ENCODE data around the gene ETV3. TPM values are rescaled to one million over a fixed set of nuclear protein-coding genes. Genes with fewer than 3 reads are reported as not detected.

ETV3 gene
- total RNA-seq, 1 experiment from 2014 or later = 22.2 TPM

DNA sequence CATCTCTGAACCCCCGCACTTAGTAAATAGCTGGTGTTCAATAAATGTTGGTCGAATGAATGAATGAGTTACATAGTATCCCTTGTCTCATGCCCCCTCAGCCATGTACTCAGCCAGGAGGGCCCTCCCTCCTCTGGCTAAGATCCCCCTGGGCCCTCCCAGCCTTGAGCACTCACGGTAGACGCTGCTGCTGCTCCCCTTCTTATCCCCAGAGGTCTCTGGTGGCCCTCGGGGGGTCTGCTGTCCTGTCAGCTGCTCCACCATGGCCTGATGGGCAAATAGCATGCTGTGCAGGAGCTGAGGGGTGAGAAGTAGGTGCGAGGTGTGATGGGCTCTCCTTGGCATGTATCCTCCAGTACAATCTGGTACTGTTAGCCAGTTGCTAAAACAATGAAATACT, 40.5 kb downstream of the ETV3 start:
- H3K4me1 ChIP-seq (ENCODE audit: control insufficient read depth, insufficient read depth, low read length) = no peaks in the 10 kb centered on the region
- no peaks in the 10 kb centered on the region for H3K9me3 ChIP-seq (ENCODE audit: control insufficient read depth, insufficient read depth, low read depth, low read length)
- DNase-seq (ENCODE audit: low read depth, low spot score) = no peak
- no peaks in the 10 kb centered on the region for H3K27me3 ChIP-seq (ENCODE audit: control insufficient read depth, insufficient read depth, low read length)
- no peak overlapping the region for H3K27ac ChIP-seq (ENCODE audit: low read length)
- POLR2A ChIA-PET = no interaction called here
- TF ChIP-seq POLR2AphosphoS5 (IDR thresholded peaks at IDR 0.05; ENCODE audit: low read depth, low read length) (no peak), SIN3A (IDR thresholded peaks at IDR 0.05; ENCODE audit: borderline replicate concordance, insufficient read depth, low read depth, low read length) (no peak), TCF7L2 (IDR thresholded peaks at IDR 0.05; ENCODE audit: low read depth, low read length) (no peak)
- TF ChIP-seq, protein P1, sequence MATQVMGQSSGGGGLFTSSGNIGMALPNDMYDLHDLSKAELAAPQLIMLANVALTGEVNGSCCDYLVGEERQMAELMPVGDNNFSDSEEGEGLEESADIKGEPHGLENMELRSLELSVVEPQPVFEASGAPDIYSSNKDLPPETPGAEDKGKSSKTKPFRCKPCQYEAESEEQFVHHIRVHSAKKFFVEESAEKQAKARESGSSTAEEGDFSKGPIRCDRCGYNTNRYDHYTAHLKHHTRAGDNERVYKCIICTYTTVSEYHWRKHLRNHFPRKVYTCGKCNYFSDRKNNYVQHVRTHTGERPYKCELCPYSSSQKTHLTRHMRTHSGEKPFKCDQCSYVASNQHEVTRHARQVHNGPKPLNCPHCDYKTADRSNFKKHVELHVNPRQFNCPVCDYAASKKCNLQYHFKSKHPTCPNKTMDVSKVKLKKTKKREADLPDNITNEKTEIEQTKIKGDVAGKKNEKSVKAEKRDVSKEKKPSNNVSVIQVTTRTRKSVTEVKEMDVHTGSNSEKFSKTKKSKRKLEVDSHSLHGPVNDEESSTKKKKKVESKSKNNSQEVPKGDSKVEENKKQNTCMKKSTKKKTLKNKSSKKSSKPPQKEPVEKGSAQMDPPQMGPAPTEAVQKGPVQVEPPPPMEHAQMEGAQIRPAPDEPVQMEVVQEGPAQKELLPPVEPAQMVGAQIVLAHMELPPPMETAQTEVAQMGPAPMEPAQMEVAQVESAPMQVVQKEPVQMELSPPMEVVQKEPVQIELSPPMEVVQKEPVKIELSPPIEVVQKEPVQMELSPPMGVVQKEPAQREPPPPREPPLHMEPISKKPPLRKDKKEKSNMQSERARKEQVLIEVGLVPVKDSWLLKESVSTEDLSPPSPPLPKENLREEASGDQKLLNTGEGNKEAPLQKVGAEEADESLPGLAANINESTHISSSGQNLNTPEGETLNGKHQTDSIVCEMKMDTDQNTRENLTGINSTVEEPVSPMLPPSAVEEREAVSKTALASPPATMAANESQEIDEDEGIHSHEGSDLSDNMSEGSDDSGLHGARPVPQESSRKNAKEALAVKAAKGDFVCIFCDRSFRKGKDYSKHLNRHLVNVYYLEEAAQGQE (IDR thresholded peaks at IDR 0.05; ENCODE audit: insufficient read depth in 1 of 2, low read depth in 2 of 2, low read length in 1 of 2) = no peak
- TF ChIP-seq, protein P2, sequence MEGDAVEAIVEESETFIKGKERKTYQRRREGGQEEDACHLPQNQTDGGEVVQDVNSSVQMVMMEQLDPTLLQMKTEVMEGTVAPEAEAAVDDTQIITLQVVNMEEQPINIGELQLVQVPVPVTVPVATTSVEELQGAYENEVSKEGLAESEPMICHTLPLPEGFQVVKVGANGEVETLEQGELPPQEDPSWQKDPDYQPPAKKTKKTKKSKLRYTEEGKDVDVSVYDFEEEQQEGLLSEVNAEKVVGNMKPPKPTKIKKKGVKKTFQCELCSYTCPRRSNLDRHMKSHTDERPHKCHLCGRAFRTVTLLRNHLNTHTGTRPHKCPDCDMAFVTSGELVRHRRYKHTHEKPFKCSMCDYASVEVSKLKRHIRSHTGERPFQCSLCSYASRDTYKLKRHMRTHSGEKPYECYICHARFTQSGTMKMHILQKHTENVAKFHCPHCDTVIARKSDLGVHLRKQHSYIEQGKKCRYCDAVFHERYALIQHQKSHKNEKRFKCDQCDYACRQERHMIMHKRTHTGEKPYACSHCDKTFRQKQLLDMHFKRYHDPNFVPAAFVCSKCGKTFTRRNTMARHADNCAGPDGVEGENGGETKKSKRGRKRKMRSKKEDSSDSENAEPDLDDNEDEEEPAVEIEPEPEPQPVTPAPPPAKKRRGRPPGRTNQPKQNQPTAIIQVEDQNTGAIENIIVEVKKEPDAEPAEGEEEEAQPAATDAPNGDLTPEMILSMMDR (IDR thresholded peaks at IDR 0.05) = no peak
- in situ Hi-C loops (cut with HindIII; ENCODE audit: low pct_unique_long_range_greater_than_20kb, low sequenced_read_pairs) = no loop called here
- no TSS peak for BruUV-seq (replicated peaks)
- H3K4me3 ChIP-seq (ENCODE audit: low read depth in 2 of 2, low read length in 2 of 2) = no peak overlapping the region
- H3K36me3 ChIP-seq (ENCODE audit: control insufficient read depth, insufficient read depth, low read length) = no peaks in the 10 kb centered on the region
- CTCF ChIA-PET = interaction anchor here (0.7 kb wide), 1 partner anchor 160 kb away, joined by 9 read pairs; no protein-coding TSS in a partner anchor
- intact Hi-C loops (cut with micrococcal nuclease; ENCODE audit: unreplicated experiment) = no loop called here
- no peak for ATAC-seq

DNA sequence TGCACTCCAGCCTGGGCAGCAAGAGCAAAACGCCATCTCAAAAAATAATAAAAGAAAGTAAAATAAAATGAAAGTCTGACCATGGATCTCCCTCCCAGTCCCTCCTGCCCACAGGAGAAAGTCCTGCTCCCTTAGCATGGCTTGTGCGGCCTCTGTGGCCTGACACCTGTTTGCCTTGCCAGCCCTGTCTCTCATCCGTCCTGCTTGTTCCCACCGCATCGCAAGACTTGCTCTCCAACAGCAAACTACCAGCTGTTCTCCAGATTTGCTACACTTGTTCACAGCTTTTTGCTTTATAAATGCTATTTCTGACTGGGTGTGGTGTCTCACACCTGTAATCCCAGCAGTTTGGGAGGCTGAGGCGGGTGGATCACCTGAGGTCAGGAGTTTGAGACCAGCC, 41.3 kb downstream of the ETV3 start:
- in situ Hi-C loops (cut with HindIII; ENCODE audit: low pct_unique_long_range_greater_than_20kb, low sequenced_read_pairs) = no loop called here

More for the DNA sequence above, 41.3 kb downstream of the ETV3 start:
- Histone ChIP-seq H3K9me3 (ENCODE audit: control insufficient read depth, insufficient read depth, low read depth, low read length) (no peaks in the 10 kb centered on the region), H3K4me3 (ENCODE audit: low read depth in 2 of 2, low read length in 2 of 2) (no peak overlapping the region), H3K27ac (ENCODE audit: low read length) (no peak overlapping the region), H3K27me3 (ENCODE audit: control insufficient read depth, insufficient read depth, low read length) (no peaks in the 10 kb centered on the region), H3K4me1 (ENCODE audit: control insufficient read depth, insufficient read depth, low read length) (no peaks in the 10 kb centered on the region), H3K36me3 (ENCODE audit: control insufficient read depth, insufficient read depth, low read length) (no peaks in the 10 kb centered on the region)
- no TSS peak for BruUV-seq (replicated peaks)
- DNase-seq (ENCODE audit: low read depth, low spot score) = no peak
- no peak for ATAC-seq
- CTCF ChIA-PET = no interaction called here
- POLR2A ChIA-PET = no interaction called here
- intact Hi-C loops (cut with micrococcal nuclease; ENCODE audit: unreplicated experiment) = no loop called here
- TF ChIP-seq, protein P2 (IDR thresholded peaks at IDR 0.05) = no peak
- TF ChIP-seq SIN3A (IDR thresholded peaks at IDR 0.05; ENCODE audit: borderline replicate concordance, insufficient read depth, low read depth, low read length) = no peak
- TF ChIP-seq, protein P1 (IDR thresholded peaks at IDR 0.05; ENCODE audit: insufficient read depth in 1 of 2, low read depth in 2 of 2, low read length in 1 of 2) = no peak
- no peak for TF ChIP-seq POLR2AphosphoS5 (IDR thresholded peaks at IDR 0.05; ENCODE audit: low read depth, low read length)
- no peak for TF ChIP-seq TCF7L2 (IDR thresholded peaks at IDR 0.05; ENCODE audit: low read depth, low read length)

All from Panc1 (cell line).